A549 (cell line): ENCODE measurements around the gene CFAP44. TPM values are rescaled to one million over a fixed set of nuclear protein-coding genes. Genes with fewer than 3 reads are reported as not detected.

ENCODE experiments used
- ATAC-seq, 2 experiments: fragments of 200-7000 bp in 1 of 2; fragments of >200 bp in 1 of 2; cut with Nextera tagmentation in 1 of 2; cut with Tn5 transposase in 1 of 2; 3 replicates each; pipeline versions ENCODE4 v1.8.0 to v1.9.1; 2018 to 2020; ENCODE audit warnings: mild to moderate bottlenecking in 1 of 2, moderate library complexity in 1 of 2
- CTCF ChIA-PET: fragments of 300-600 bp; sonication (Branson Sonifier 250); formaldehyde crosslinking; extraction: SDS; loops from one replicate; lab custom pipeline; 2021; ENCODE audit warnings: antibody characterized with exemption, inconsistent platforms; lab: Yijun Ruan, JAX
- POLR2A ChIA-PET: fragments of 350-600 bp; formaldehyde crosslinking; extraction: SDS; loops from one replicate; lab custom pipeline; 2021; ENCODE audit warnings: antibody characterized with exemption, inconsistent platforms; lab: Yijun Ruan, JAX
- DNase-seq, 2 experiments: peaks; one replicate each; pipeline versions ENCODE4 v3.0.0 to v3.0.0-alpha.2; 2011 to 2016; ENCODE audit warnings: low read depth in 1 of 2, low spot score in 1 of 2
- FAIRE-seq: peaks from 2 replicates; lab custom pipeline; 2011; peaks lifted over from hg19 to GRCh38; lab: Jason Lieb, UNC
- H3K27ac ChIP-seq, 2 experiments: fragments of >200 bp; sonication (Bioruptor Twin); formaldehyde crosslinking; 3 replicates each; pipeline ENCODE4 v1.5.1; 2016 to 2017
- H3K4me1 ChIP-seq: fragments of >200 bp; sonication (Bioruptor Twin); formaldehyde crosslinking; 3 replicates; pipeline ENCODE4 v1.6.1; 2016
- H3K4me2 ChIP-seq: fragments of >200 bp; sonication (Bioruptor Twin); formaldehyde crosslinking; 3 replicates; pipeline ENCODE4 v1.6.1; 2016
- H3K4me3 ChIP-seq: fragments of >200 bp; sonication (Bioruptor Twin); formaldehyde crosslinking; 3 replicates; pipeline ENCODE4 v1.5.1; 2016
- H3K9me3 ChIP-seq: fragments of >200 bp; sonication (Bioruptor Twin); formaldehyde crosslinking; 3 replicates; pipeline ENCODE4 v1.6.1; 2016
- BHLHE40 ChIP-seq: IDR thresholded peaks from 2 replicates; pipeline ENCODE4 v1.6.1; 2012; ENCODE audit warnings: low read depth, low read length, inconsistent platforms
- CBX8 ChIP-seq: fragments of 200-600 bp; sonication (generic); IDR thresholded peaks from 2 replicates; pipeline ENCODE4 v1.6.1; 2016
- CEBPB ChIP-seq, 2 experiments: fragments of >200 bp in 1 of 2; sonication (Bioruptor Twin) in 1 of 2; formaldehyde crosslinking in 1 of 2; IDR thresholded peaks; 2 replicates each; pipeline ENCODE4 v1.6.1; 2012 to 2016
- CTCF ChIP-seq: fragments of >200 bp; sonication (Bioruptor Twin); formaldehyde crosslinking; IDR thresholded peaks from 3 replicates; pipeline ENCODE4 v1.5.1; 2016
- EHMT2 ChIP-seq: fragments of 200-600 bp; sonication (generic); IDR thresholded peaks from 2 replicates; pipeline ENCODE4 v1.6.1; 2016; ENCODE audit warnings: antibody characterized with exemption, low read depth, mild to moderate bottlenecking, moderate library complexity
- ESRRA ChIP-seq: fragments of 150-350 bp; IDR thresholded peaks from 2 replicates; pipeline ENCODE4 v1.6.1; 2014; ENCODE audit warnings: mild to moderate bottlenecking, low read length, borderline replicate concordance
- FOSL2 ChIP-seq, 2 experiments: fragments of 450-650 bp in 1 of 2; fragments of >200 bp in 1 of 2; sonication (Bioruptor Twin) in 1 of 2; formaldehyde crosslinking; IDR thresholded peaks; 2 replicates each; pipeline versions ENCODE4 v1.5.0 to v1.6.1; 2016 to 2020; ENCODE audit warnings: mild to moderate bottlenecking in 1 of 2, moderate library complexity in 1 of 2
- MAFK ChIP-seq: fragments of 450-650 bp; IDR thresholded peaks from 2 replicates; pipeline ENCODE4 v1.6.1; 2014; ENCODE audit not compliant: partially characterized antibody
- MAZ ChIP-seq: fragments of 150-350 bp; IDR thresholded peaks from 2 replicates; pipeline ENCODE4 v1.6.1; 2014; ENCODE audit warnings: antibody characterized with exemption, low read depth, low read length, borderline replicate concordance
- NFE2L2 ChIP-seq: fragments of 150-350 bp; conservative IDR thresholded peaks from 2 replicates; pipeline ENCODE4 v1.6.1; 2014; ENCODE audit warnings: low read length
- NPAS2 ChIP-seq: fragments of 250-450 bp; sonication (Bioruptor Pico); IDR thresholded peaks from 2 replicates; pipeline ENCODE4 v1.8.0; 2022; ENCODE audit warnings: mild to moderate bottlenecking, moderate library complexity, borderline replicate concordance
- POLR2A ChIP-seq: IDR thresholded peaks from 2 replicates; pipeline ENCODE4 v1.6.1; 2012; ENCODE audit warnings: mild to moderate bottlenecking, low read length
- RARB ChIP-seq: fragments of 250-450 bp; sonication (Bioruptor Pico); IDR thresholded peaks from 2 replicates; pipeline ENCODE4 v1.8.0; 2021; ENCODE audit warnings: mild to moderate bottlenecking, moderate library complexity
- SMC3 ChIP-seq: fragments of >200 bp; sonication (Bioruptor Twin); formaldehyde crosslinking; IDR thresholded peaks from 3 replicates; pipeline ENCODE4 v1.6.1; 2018; ENCODE audit warnings: inconsistent platforms
- ZFP36 ChIP-seq: fragments of 450-650 bp; IDR thresholded peaks from 2 replicates; pipeline ENCODE4 v1.6.1; 2014; ENCODE audit warnings: borderline replicate concordance; ENCODE audit not compliant: partially characterized antibody
- ZNF302 ChIP-seq: fragments of 250-450 bp; sonication (Bioruptor Pico); IDR thresholded peaks from 2 replicates; pipeline ENCODE4 v1.9.0; 2021; ENCODE audit warnings: inconsistent platforms, mild to moderate bottlenecking, moderate library complexity
- ZSCAN20 ChIP-seq: fragments of 250-450 bp; sonication (Bioruptor Pico); IDR thresholded peaks from 2 replicates; pipeline ENCODE4 v1.8.0; 2022; ENCODE audit warnings: mild to moderate bottlenecking, moderate library complexity
- WGBS: methylation state at CpG from one replicate; pipeline ENCODE4 v1.1.6; 2017; ENCODE audit errors: missing lambda C conversion rate; 5-methylcytosine and 5-hydroxymethylcytosine counted together
- polyA plus RNA-seq, 4 experiments: library from polyadenylated mRNA; depleted of rRNA in 3 of 4; stranded (reverse); fragments of >200 nt; fragmentation: RNase III in 1 of 4; extraction: RNeasy Plus Mini Kit Qiagen cat#74134 plus additional on column Dnase treatment in 1 of 4; gene quantifications; 2 replicates in 3 of 4; 3 replicates in 1 of 4; pipeline ENCODE4 v1.2.3, GENCODE V29; 2011 to 2017
- TF ChIP-seq, protein P1 (sequence below): IDR thresholded peaks from 2 replicates; pipeline ENCODE4 v1.6.1; 2012; ENCODE audit warnings: low read depth, borderline replicate concordance
- TF ChIP-seq, protein P2 (sequence below): fragments of 200-600 bp; sonication (generic); IDR thresholded peaks from 2 replicates; pipeline ENCODE4 v1.6.1; 2016; ENCODE audit warnings: antibody characterized with exemption, mild to moderate bottlenecking, moderate library complexity
- TF ChIP-seq, protein P3 (sequence below): fragments of 150-350 bp; IDR thresholded peaks from 2 replicates; pipeline ENCODE4 v1.6.1; 2014; ENCODE audit warnings: low read depth, mild to moderate bottlenecking, low read length

The CFAP44 gene
- polyA plus RNA-seq, 2 of the 4 experiments (the other 2 are of a cell fraction), result 4.5 to 9.4 TPM

GRCh38 chr3:113439606-113440005, 1.7 kb downstream of the CFAP44 start:
- FAIRE-seq (no peak), DNase-seq (no peak), ATAC-seq (no peak)
- WGBS, result 83% methylated on average over 3 of the region's 3 CpGs
- no peaks in the 10 kb centered on the region for H3K9me3 ChIP-seq
- H3K4me3 ChIP-seq, result no peak overlapping the region
- TF ChIP-seq NFE2L2 (no peak), SMC3 (no peak), ESRRA (no peak), ZNF302 (CRISPR knock-in tag) (no peak), CTCF (no peak), BHLHE40 (no peak), CBX8 (no peak), CEBPB (IDR thresholded peaks at IDR 0.05) (no peak), FOSL2 (IDR thresholded peaks at IDR 0.05) (no peak), FOSL2 (CRISPR knock-in tag; IDR thresholded peaks at IDR 0.05) (no peak), ZFP36 (no peak), ZSCAN20 (CRISPR knock-in tag) (no peak), NPAS2 (CRISPR knock-in tag) (no peak), EHMT2 (no peak), MAZ (no peak), POLR2A (no peak), MAFK (no peak)
- TF ChIP-seq, protein P1, sequence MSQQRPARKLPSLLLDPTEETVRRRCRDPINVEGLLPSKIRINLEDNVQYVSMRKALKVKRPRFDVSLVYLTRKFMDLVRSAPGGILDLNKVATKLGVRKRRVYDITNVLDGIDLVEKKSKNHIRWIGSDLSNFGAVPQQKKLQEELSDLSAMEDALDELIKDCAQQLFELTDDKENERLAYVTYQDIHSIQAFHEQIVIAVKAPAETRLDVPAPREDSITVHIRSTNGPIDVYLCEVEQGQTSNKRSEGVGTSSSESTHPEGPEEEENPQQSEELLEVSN, result no peak
- TF ChIP-seq, protein P2, sequence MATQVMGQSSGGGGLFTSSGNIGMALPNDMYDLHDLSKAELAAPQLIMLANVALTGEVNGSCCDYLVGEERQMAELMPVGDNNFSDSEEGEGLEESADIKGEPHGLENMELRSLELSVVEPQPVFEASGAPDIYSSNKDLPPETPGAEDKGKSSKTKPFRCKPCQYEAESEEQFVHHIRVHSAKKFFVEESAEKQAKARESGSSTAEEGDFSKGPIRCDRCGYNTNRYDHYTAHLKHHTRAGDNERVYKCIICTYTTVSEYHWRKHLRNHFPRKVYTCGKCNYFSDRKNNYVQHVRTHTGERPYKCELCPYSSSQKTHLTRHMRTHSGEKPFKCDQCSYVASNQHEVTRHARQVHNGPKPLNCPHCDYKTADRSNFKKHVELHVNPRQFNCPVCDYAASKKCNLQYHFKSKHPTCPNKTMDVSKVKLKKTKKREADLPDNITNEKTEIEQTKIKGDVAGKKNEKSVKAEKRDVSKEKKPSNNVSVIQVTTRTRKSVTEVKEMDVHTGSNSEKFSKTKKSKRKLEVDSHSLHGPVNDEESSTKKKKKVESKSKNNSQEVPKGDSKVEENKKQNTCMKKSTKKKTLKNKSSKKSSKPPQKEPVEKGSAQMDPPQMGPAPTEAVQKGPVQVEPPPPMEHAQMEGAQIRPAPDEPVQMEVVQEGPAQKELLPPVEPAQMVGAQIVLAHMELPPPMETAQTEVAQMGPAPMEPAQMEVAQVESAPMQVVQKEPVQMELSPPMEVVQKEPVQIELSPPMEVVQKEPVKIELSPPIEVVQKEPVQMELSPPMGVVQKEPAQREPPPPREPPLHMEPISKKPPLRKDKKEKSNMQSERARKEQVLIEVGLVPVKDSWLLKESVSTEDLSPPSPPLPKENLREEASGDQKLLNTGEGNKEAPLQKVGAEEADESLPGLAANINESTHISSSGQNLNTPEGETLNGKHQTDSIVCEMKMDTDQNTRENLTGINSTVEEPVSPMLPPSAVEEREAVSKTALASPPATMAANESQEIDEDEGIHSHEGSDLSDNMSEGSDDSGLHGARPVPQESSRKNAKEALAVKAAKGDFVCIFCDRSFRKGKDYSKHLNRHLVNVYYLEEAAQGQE, result no peak
- TF ChIP-seq, protein P3, sequence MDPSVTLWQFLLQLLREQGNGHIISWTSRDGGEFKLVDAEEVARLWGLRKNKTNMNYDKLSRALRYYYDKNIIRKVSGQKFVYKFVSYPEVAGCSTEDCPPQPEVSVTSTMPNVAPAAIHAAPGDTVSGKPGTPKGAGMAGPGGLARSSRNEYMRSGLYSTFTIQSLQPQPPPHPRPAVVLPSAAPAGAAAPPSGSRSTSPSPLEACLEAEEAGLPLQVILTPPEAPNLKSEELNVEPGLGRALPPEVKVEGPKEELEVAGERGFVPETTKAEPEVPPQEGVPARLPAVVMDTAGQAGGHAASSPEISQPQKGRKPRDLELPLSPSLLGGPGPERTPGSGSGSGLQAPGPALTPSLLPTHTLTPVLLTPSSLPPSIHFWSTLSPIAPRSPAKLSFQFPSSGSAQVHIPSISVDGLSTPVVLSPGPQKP, result no peak
- ChIA-PET CTCF (interaction anchor here (0.8 kb wide), 1 partner anchor 389 kb away, joined by 3 read pairs; no protein-coding TSS in a partner anchor), POLR2A (no interaction called here)
- H3K4me1 ChIP-seq, result no peaks in the 10 kb centered on the region
- H3K4me2 ChIP-seq, result no peak overlapping the region
- H3K27ac ChIP-seq, result no peak overlapping the region

DNA sequence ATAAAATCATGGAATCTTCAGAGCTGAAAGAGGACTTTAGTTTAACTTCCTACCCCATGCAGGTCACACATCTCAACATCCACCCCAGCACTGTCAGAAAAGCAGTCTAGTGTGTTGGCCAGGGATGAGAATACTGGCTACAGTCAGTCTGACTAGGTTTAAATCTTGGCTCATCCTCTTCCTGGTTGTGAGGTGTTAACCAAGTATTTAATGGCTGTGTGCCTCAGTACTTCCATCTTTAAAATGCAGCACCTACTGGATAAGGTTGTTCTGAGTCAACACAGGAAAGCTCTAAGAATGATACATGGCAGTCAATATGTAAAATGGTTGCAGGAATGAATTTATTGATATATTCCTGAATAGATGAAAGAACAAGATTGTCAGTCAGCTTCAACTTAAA, 3.1 kb downstream of the CFAP44 start:
- no peak for ATAC-seq
- FAIRE-seq, result no peak
- no peak overlapping the region for H3K4me2 ChIP-seq
- H3K27ac ChIP-seq, result no peak overlapping the region
- no peaks in the 10 kb centered on the region for H3K9me3 ChIP-seq
- CTCF ChIA-PET, result interaction anchor here (0.8 kb wide), 1 partner anchor 18 kb away, joined by 3 read pairs; no protein-coding TSS in a partner anchor
- POLR2A ChIA-PET, result no interaction called here
- no peak for DNase-seq
- TF ChIP-seq ZSCAN20 (CRISPR knock-in tag) (no peak), RARB (CRISPR knock-in tag) (no peak), MAFK (no peak)
- TF ChIP-seq, all 56 proteins: peak for 0
- no peaks in the 10 kb centered on the region for H3K4me1 ChIP-seq
- H3K4me3 ChIP-seq, result no peak overlapping the region
